Lower leg skin (tissue), 4 donors: ENCODE data around the gene SDK1. TPM values are rescaled to one million over a fixed set of nuclear protein-coding genes. Genes with fewer than 3 reads are reported as not detected.

Experiments
- DNase-seq, 2 donors: peaks; one replicate each; pipeline ENCODE4 v3.0.0-alpha.2; 2019; ENCODE audit warnings: low spot score in 2 of 2
- H3K4me3 ChIP-seq: fragments of 200-600 bp; sonication (generic); 2 replicates; pipeline ENCODE4 v1.5.1; 2017; ENCODE audit warnings: mild to moderate bottlenecking, low read depth; ENCODE audit not compliant: poor library complexity, severe bottlenecking
- CTCF ChIP-seq, 3 donors: fragments of 450-650 bp; IDR thresholded peaks; one replicate each; pipeline ENCODE4 v1.5.1; 2016; ENCODE audit warnings: antibody characterized with exemption in 3 of 3, mild to moderate bottlenecking in 3 of 3, moderate library complexity in 2 of 3
- POLR2A ChIP-seq, 2 donors: fragments of 450-650 bp; IDR thresholded peaks; one replicate each; pipeline ENCODE4 v1.6.1; 2016 to 2017; ENCODE audit warnings: antibody characterized with exemption in 2 of 2, mild to moderate bottlenecking in 1 of 2, moderate library complexity in 1 of 2
- WGBS, 2 donors: methylation state at CpG; one replicate each; pipeline ENCODE4 v1.1.5; 2018; 5-methylcytosine and 5-hydroxymethylcytosine counted together
- intact Hi-C: fragments of 100-400 bp; cut with DNase I; formaldehyde crosslinking; loops from one replicate; pipeline ENCODE4 v1.15.0; 2023; ENCODE audit warnings: low total_unique reads
- total RNA-seq, 4 donors: library from RNA; depleted of rRNA; stranded (reverse); fragments of >200 nt; gene quantifications; one replicate each; pipeline ENCODE4 v1.1.0, GENCODE V29; 2016

SDK1 gene
- total RNA-seq, 4 donors from 2014 or later, result 1.9 to 7.2 (median 5.1) TPM

- intact Hi-C loops, result no loop called here
- no peak for DNase-seq
- no peak for TF ChIP-seq CTCF (IDR thresholded peaks at IDR 0.05)
- no peak for TF ChIP-seq POLR2A (IDR thresholded peaks at IDR 0.05)
- WGBS, 2 donors, result 91 to 92% methylated on average over 21 of the region's 21 CpGs
- H3K4me3 ChIP-seq, result no peak overlapping the region
Measured at GRCh38 chr7:4221043-4221442, 920.0 kb downstream of the SDK1 start.

- H3K4me3 ChIP-seq, result no peak overlapping the region
- 88% methylated on average over 5 of the region's 5 CpGs for WGBS, 2 donors
- intact Hi-C loops, result no loop called here
- DNase-seq, result no peak
- no peak for TF ChIP-seq CTCF (IDR thresholded peaks at IDR 0.05)
- TF ChIP-seq POLR2A (IDR thresholded peaks at IDR 0.05), result no peak
Measured at GRCh38 chr7:4222676-4223075, 921.6 kb downstream of the SDK1 start.

- intact Hi-C loops, result no loop called here
- DNase-seq, result no peak
Measured at GRCh38 chr7:4225361-4225771, 924.3 kb downstream of the SDK1 start.

GRCh38 chr7:4225881-4226523, 925.0 kb downstream of the SDK1 start:
- intact Hi-C loops, result no loop called here
- no peak for DNase-seq
- no peak for TF ChIP-seq POLR2A (IDR thresholded peaks at IDR 0.05)
- TF ChIP-seq CTCF (IDR thresholded peaks at IDR 0.05), result no peak
- 87 to 88% methylated on average over 21 of the region's 21 CpGs for WGBS, 2 donors
- H3K4me3 ChIP-seq, result no peak overlapping the region

More at GRCh38 chr7:4225361-4225771, 924.3 kb downstream of the SDK1 start:
- 94 to 97% methylated on average over 14 to 18 of the region's 18 CpGs for WGBS, 2 donors
- TF ChIP-seq POLR2A (IDR thresholded peaks at IDR 0.05) (no peak), CTCF (IDR thresholded peaks at IDR 0.05) (no peak)
- no peak overlapping the region for H3K4me3 ChIP-seq

- TF ChIP-seq CTCF (IDR thresholded peaks at IDR 0.05) (no peak), POLR2A (IDR thresholded peaks at IDR 0.05) (no peak)
- 72 to 75% methylated on average over 6 of the region's 6 CpGs for WGBS, 2 donors
- no peak for DNase-seq
- intact Hi-C loops, result no loop called here
- H3K4me3 ChIP-seq, result no peak overlapping the region
Measured at GRCh38 chr7:4226524-4226882, 925.5 kb downstream of the SDK1 start.
